SJSA1 (cell line): Measurements from ENCODE around the gene BHMT. TPM values are rescaled to one million over a fixed set of nuclear protein-coding genes. Genes with fewer than 3 reads are reported as not detected.
"Not testable (repeated sequence)": the region's sequence is repeated elsewhere in the genome, so short reads cannot be mapped to it uniquely, and the experiment has no call there.

Experiments used
- DNase-seq, 2 experiments: peaks; one replicate each; pipeline ENCODE4 v3.0.0-alpha.2; 2015 to 2020; ENCODE audit warnings: low spot score in 2 of 2, low read depth in 1 of 2
- H3K27ac ChIP-seq: fragments of 250-450 bp; sonication (Bioruptor Pico); 2 replicates; pipeline ENCODE4 v1.5.1; 2020; ENCODE audit warnings: mild to moderate bottlenecking, moderate library complexity
- H3K27me3 ChIP-seq: fragments of 250-450 bp; sonication (Bioruptor Pico); replicated peaks from 2 replicates; pipeline ENCODE4 v1.5.1; 2020; ENCODE audit warnings: mild to moderate bottlenecking, moderate library complexity
- H3K36me3 ChIP-seq: fragments of 250-450 bp; sonication (Bioruptor Pico); 2 replicates; pipeline ENCODE4 v1.5.1; 2020; ENCODE audit warnings: mild to moderate bottlenecking
- H3K4me1 ChIP-seq: fragments of 250-450 bp; sonication (Bioruptor Pico); replicated peaks from 2 replicates; pipeline ENCODE4 v1.6.1; 2021; ENCODE audit warnings: mild to moderate bottlenecking
- H3K4me3 ChIP-seq: fragments of 250-450 bp; sonication (Bioruptor Pico); 2 replicates; pipeline ENCODE4 v1.5.1; 2020; ENCODE audit warnings: mild to moderate bottlenecking
- H3K9me3 ChIP-seq: fragments of 250-450 bp; sonication (Bioruptor Pico); replicated peaks from 2 replicates; pipeline ENCODE4 v1.5.1; 2020; ENCODE audit warnings: mild to moderate bottlenecking
- total RNA-seq: library from RNA; depleted of rRNA; stranded (reverse); fragments of >200 nt; shearing (Covaris generic); gene quantifications from 2 replicates; pipeline ENCODE4 v1.2.3, GENCODE V29; 2014

Gene BHMT
- total RNA-seq, 1 experiment from 2014 or later, result not detected

GRCh38 chr5:79133121-79133656 lies 21.6 kb downstream of the BHMT start:
- Histone ChIP-seq H3K4me3 (peak overlapping the region; percentile 20), H3K36me3 (no peaks in the 10 kb centered on the region), H3K27ac (peak overlapping the region; percentile 83), H3K9me3 (no peaks in the 10 kb centered on the region), H3K4me1 (peaks cover 10% of the 10 kb centered on the region), H3K27me3 (no peaks in the 10 kb centered on the region)
- DNase-seq, result peak in 1 of 2 experiments; percentile 59

- peak overlapping the region; percentile 20 for H3K4me3 ChIP-seq
- peak overlapping the region; percentile 83 for H3K27ac ChIP-seq
- peaks cover 10% of the 10 kb centered on the region for H3K4me1 ChIP-seq
- no peaks in the 10 kb centered on the region for H3K27me3 ChIP-seq
- DNase-seq, result peak; percentile 73 to 86
- no peaks in the 10 kb centered on the region for H3K36me3 ChIP-seq
- no peaks in the 10 kb centered on the region for H3K9me3 ChIP-seq
Measured at GRCh38 chr5:79133657-79134451, 22.2 kb downstream of the BHMT start.

GRCh38 chr5:79135790-79136553 lies 24.4 kb downstream of the BHMT start:
- H3K4me3 ChIP-seq, result no peak overlapping the region
- H3K36me3 ChIP-seq, result no peaks in the 10 kb centered on the region
- no peaks in the 10 kb centered on the region for H3K9me3 ChIP-seq
- no peak for DNase-seq
- H3K27me3 ChIP-seq, result no peaks in the 10 kb centered on the region
- H3K4me1 ChIP-seq, result peaks cover 10% of the 10 kb centered on the region
- H3K27ac ChIP-seq, result no peak overlapping the region

GRCh38 chr5:79136618-79137017 lies 25.0 kb downstream of the BHMT start:
- no peaks in the 10 kb centered on the region for H3K36me3 ChIP-seq
- H3K27ac ChIP-seq, result no peak overlapping the region
- no peak overlapping the region for H3K4me3 ChIP-seq
- DNase-seq, result no peak
- no peaks in the 10 kb centered on the region for H3K27me3 ChIP-seq
- H3K9me3 ChIP-seq, result no peaks in the 10 kb centered on the region
- peaks cover 10% of the 10 kb centered on the region for H3K4me1 ChIP-seq

GRCh38 chr5:79140553-79140952 lies 28.9 kb downstream of the BHMT start:
- no peak for DNase-seq
- Histone ChIP-seq H3K27ac (no peak overlapping the region), H3K4me1 (no peaks in the 10 kb centered on the region), H3K36me3 (no peaks in the 10 kb centered on the region), H3K9me3 (no peaks in the 10 kb centered on the region), H3K27me3 (no peaks in the 10 kb centered on the region), H3K4me3 (no peak overlapping the region)

- no peak for DNase-seq
- no peaks in the 10 kb centered on the region for H3K9me3 ChIP-seq
- no peak overlapping the region for H3K27ac ChIP-seq
- H3K27me3 ChIP-seq, result no peaks in the 10 kb centered on the region
- H3K4me1 ChIP-seq, result no peaks in the 10 kb centered on the region
- H3K4me3 ChIP-seq, result no peak overlapping the region
- no peaks in the 10 kb centered on the region for H3K36me3 ChIP-seq
Measured at GRCh38 chr5:79143684-79144379, 32.2 kb downstream of the BHMT start.

- Histone ChIP-seq H3K4me3 (no peak overlapping the region), H3K4me1 (no peaks in the 10 kb centered on the region), H3K27ac (no peak overlapping the region), H3K9me3 (no peaks in the 10 kb centered on the region), H3K36me3 (no peaks in the 10 kb centered on the region), H3K27me3 (no peaks in the 10 kb centered on the region)
- no peak for DNase-seq
Measured at GRCh38 chr5:79147076-79147475, 35.5 kb downstream of the BHMT start.

GRCh38 chr5:79149433-79149832 lies 37.8 kb downstream of the BHMT start:
- Histone ChIP-seq H3K4me3 (no peak overlapping the region), H3K36me3 (no peaks in the 10 kb centered on the region), H3K27me3 (no peaks in the 10 kb centered on the region), H3K4me1 (no peaks in the 10 kb centered on the region), H3K9me3 (no peaks in the 10 kb centered on the region), H3K27ac (no peak overlapping the region)
- DNase-seq, result no peak

GRCh38 chr5:79151942-79152671 lies 40.5 kb downstream of the BHMT start:
- Histone ChIP-seq H3K27ac (no peak overlapping the region), H3K9me3 (no peaks in the 10 kb centered on the region), H3K4me1 (no peaks in the 10 kb centered on the region), H3K4me3 (no peak overlapping the region), H3K27me3 (no peaks in the 10 kb centered on the region), H3K36me3 (no peaks in the 10 kb centered on the region)
- no peak for DNase-seq

- H3K9me3 ChIP-seq, result no peaks in the 10 kb centered on the region
- no peaks in the 10 kb centered on the region for H3K36me3 ChIP-seq
- no peak overlapping the region for H3K4me3 ChIP-seq
- DNase-seq, result no peak
- no peak overlapping the region for H3K27ac ChIP-seq
- H3K4me1 ChIP-seq, result no peaks in the 10 kb centered on the region
- H3K27me3 ChIP-seq, result no peaks in the 10 kb centered on the region
Measured at GRCh38 chr5:79157305-79157704, 45.7 kb downstream of the BHMT start.

GRCh38 chr5:79161647-79162046 lies 50.0 kb downstream of the BHMT start:
- H3K27me3 ChIP-seq, H3K36me3 ChIP-seq, DNase-seq, H3K4me3 ChIP-seq, H3K9me3 ChIP-seq, H3K4me1 ChIP-seq, H3K27ac ChIP-seq: not testable (repeated sequence)

GRCh38 chr5:79168031-79168430 lies 56.4 kb downstream of the BHMT start:
- DNase-seq, result no peak
- no peaks in the 10 kb centered on the region for H3K36me3 ChIP-seq
- no peaks in the 10 kb centered on the region for H3K27me3 ChIP-seq
- H3K4me3 ChIP-seq, result no peak overlapping the region
- no peaks in the 10 kb centered on the region for H3K9me3 ChIP-seq
- no peaks in the 10 kb centered on the region for H3K4me1 ChIP-seq
- H3K27ac ChIP-seq, result no peak overlapping the region

GRCh38 chr5:79170661-79171060 lies 59.1 kb downstream of the BHMT start:
- Histone ChIP-seq H3K4me3 (no peak overlapping the region), H3K27me3 (no peaks in the 10 kb centered on the region), H3K4me1 (no peaks in the 10 kb centered on the region), H3K9me3 (no peaks in the 10 kb centered on the region), H3K27ac (no peak overlapping the region), H3K36me3 (no peaks in the 10 kb centered on the region)
- DNase-seq, result no peak
